GM12878 (cell line): Measurements from ENCODE around the gene THYN1.

Experiments
- ATF2 ChIP-seq: IDR thresholded peaks from 2 replicates; pipeline ENCODE4 v1.6.1; 2012; ENCODE audit warnings: low read length, inconsistent platforms
- BHLHE40 ChIP-seq, 2 experiments: fragments of 450-650 bp in 1 of 2; IDR thresholded peaks; 2 replicates each; pipeline ENCODE4 v1.6.1; 2011 to 2017; ENCODE audit warnings: low read depth in 2 of 2, borderline replicate concordance in 1 of 2, improper control_type of control experiment in 1 of 2, low read length in 1 of 2, mild to moderate bottlenecking in 1 of 2
- CEBPB ChIP-seq, 2 experiments: fragments of 150-350 bp in 1 of 2; IDR thresholded peaks; 2 replicates each; pipeline ENCODE4 v1.6.1; 2012 to 2014; ENCODE audit warnings: low read depth in 2 of 2, low read length in 2 of 2, borderline replicate concordance in 1 of 2, inconsistent platforms in 1 of 2
- CHD4 ChIP-seq: fragments of 200-600 bp; sonication (generic); IDR thresholded peaks from 2 replicates; pipeline ENCODE4 v1.6.1; 2016; ENCODE audit warnings: mild to moderate bottlenecking
- CTCF ChIP-seq, 3 experiments: IDR thresholded peaks in 2 of 3; conservative IDR thresholded peaks in 1 of 3; 2 replicates each; pipeline ENCODE4 v1.5.1; 2011; ENCODE audit warnings: low read depth in 3 of 3, low read length in 3 of 3, mild to moderate bottlenecking in 3 of 3, control low read depth in 2 of 3, moderate library complexity in 2 of 3, inconsistent platforms in 1 of 3, mixed read lengths in 1 of 3; ENCODE audit not compliant: control insufficient read depth in 2 of 3, insufficient read depth in 1 of 3; ENCODE audit errors: extremely low read depth in 1 of 3
- ELK1 ChIP-seq: IDR thresholded peaks from 2 replicates; pipeline ENCODE4 v1.6.1; 2012; ENCODE audit warnings: low read depth, low read length, improper control_type of control experiment
- HDAC2 ChIP-seq: fragments of 200-600 bp; sonication (generic); IDR thresholded peaks from 2 replicates; pipeline ENCODE4 v1.6.1; 2017
- LARP7 ChIP-seq: fragments of 450-650 bp; IDR thresholded peaks from 2 replicates; pipeline ENCODE4 v1.6.1; 2017; ENCODE audit warnings: mild to moderate bottlenecking
- NFYA ChIP-seq: IDR thresholded peaks from 2 replicates; pipeline ENCODE4 v1.6.1; 2011; ENCODE audit warnings: low read depth, mild to moderate bottlenecking, low read length, improper control_type of control experiment, borderline replicate concordance
- POLR2A ChIP-seq: IDR thresholded peaks from 2 replicates; pipeline ENCODE4 v1.6.1; 2011; ENCODE audit warnings: low read depth, mild to moderate bottlenecking, low read length
- POLR2AphosphoS5 ChIP-seq: IDR thresholded peaks from 2 replicates; pipeline ENCODE4 v1.6.1; 2011; ENCODE audit warnings: mild to moderate bottlenecking, low read length, inconsistent platforms
- TCF12 ChIP-seq: IDR thresholded peaks from 2 replicates; pipeline ENCODE4 v1.6.1; 2011; ENCODE audit warnings: low read depth, mild to moderate bottlenecking, low read length
- USF2 ChIP-seq: IDR thresholded peaks from 2 replicates; pipeline ENCODE4 v1.6.1; 2011; ENCODE audit warnings: low read depth, low read length, improper control_type of control experiment, borderline replicate concordance

GRCh38 chr11:134266841-134267251 lies 13.7 kb upstream of the THYN1 start:
- TF ChIP-seq POLR2AphosphoS5 (no peak), CTCF (IDR thresholded peaks at IDR 0.05 in 2 of 3, conservative IDR thresholded peaks at IDR 0.05 in 1 of 3; ENCODE audit: control insufficient read depth in 2 of 3, extremely low read depth in 1 of 3, insufficient read depth in 1 of 3, low read depth in 3 of 3, low read length in 3 of 3) (no peak), BHLHE40 (IDR thresholded peaks at IDR 0.05; ENCODE audit: borderline replicate concordance in 1 of 2, low read depth in 2 of 2, low read length in 1 of 2) (no peak), TCF12 (no peak), ELK1 (no peak), CEBPB (IDR thresholded peaks at IDR 0.05; ENCODE audit: borderline replicate concordance in 1 of 2, low read depth in 2 of 2, low read length in 2 of 2) (no peak), POLR2A (no peak), CHD4 (no peak), ATF2 (no peak), LARP7 (no peak), NFYA (no peak), USF2 (no peak), HDAC2 (no peak)
